WTC11 (cell line): Measurements from ENCODE around the gene KSR2. TPM values are rescaled to one million over a fixed set of nuclear protein-coding genes. Genes with fewer than 3 reads are reported as not detected.

Experiments
- ATAC-seq: fragments of 200-7000 bp; cut with Tn5 transposase; 2 replicates; pipeline ENCODE4 v1.10.0; 2021; ENCODE audit warnings: mild to moderate bottlenecking, moderate library complexity
- CTCF ChIA-PET: fragments of 300-600 bp; sonication (Branson Sonifier 250); formaldehyde crosslinking; loops from one replicate; lab custom pipeline; 2021; ENCODE audit warnings: antibody characterized with exemption; lab: Charles Lee
- POLR2A ChIA-PET: fragments of 350-600 bp; sonication (Branson Sonifier 250); formaldehyde crosslinking; loops from one replicate; lab custom pipeline; 2021; ENCODE audit warnings: antibody characterized with exemption; lab: Charles Lee
- DNase-seq: peaks from one replicate; pipeline ENCODE4 v3.0.0; 2021; ENCODE audit warnings: low spot score
- H3K27ac Mint-ChIP-seq: 2 replicates; pipeline ENCODE4 v1.8.0; 2021; ENCODE audit warnings: mixed read lengths
- H3K27me3 Mint-ChIP-seq: 2 replicates; pipeline ENCODE4 v1.8.0; 2021; ENCODE audit warnings: low read depth, mild to moderate bottlenecking, moderate library complexity, mixed read lengths
- H3K36me3 Mint-ChIP-seq: 2 replicates; pipeline ENCODE4 v1.8.0; 2021; ENCODE audit warnings: mixed read lengths
- H3K4me1 Mint-ChIP-seq: 2 replicates; pipeline ENCODE4 v1.8.0; 2022; ENCODE audit warnings: mixed read lengths
- H3K4me3 Mint-ChIP-seq: 2 replicates; pipeline ENCODE4 v1.8.0; 2021; ENCODE audit warnings: mild to moderate bottlenecking, moderate library complexity, mixed read lengths
- H3K9me3 Mint-ChIP-seq: 2 replicates; pipeline ENCODE4 v1.8.0; 2021; ENCODE audit warnings: mixed read lengths
- AR ChIP-seq: fragments of 250-450 bp; sonication (Bioruptor Pico); IDR thresholded peaks from 2 replicates; pipeline ENCODE4 v1.9.0; 2021; ENCODE audit warnings: mild to moderate bottlenecking
- ATF2 ChIP-seq: sonication (generic); formaldehyde crosslinking; IDR thresholded peaks from 2 replicates; pipeline ENCODE4 v1.8.1; 2022; ENCODE audit warnings: low read depth, missing genetic modification reagents, borderline replicate concordance
- ATF6 ChIP-seq: sonication (generic); formaldehyde crosslinking; IDR thresholded peaks from 2 replicates; pipeline ENCODE4 v1.8.1; 2023; ENCODE audit warnings: mild to moderate bottlenecking, missing genetic modification reagents
- CDX4 ChIP-seq: fragments of 250-450 bp; sonication (Bioruptor Pico); IDR thresholded peaks from 2 replicates; pipeline ENCODE4 v1.9.0; 2021; ENCODE audit warnings: moderate library complexity, mild to moderate bottlenecking, inconsistent platforms, borderline replicate concordance
- CTCF ChIP-seq: fragments of 200-600 bp; IDR thresholded peaks from 2 replicates; pipeline ENCODE4 v1.8.0; 2022; ENCODE audit warnings: antibody characterized with exemption
- ESRRA ChIP-seq: sonication (generic); formaldehyde crosslinking; IDR thresholded peaks from 2 replicates; pipeline ENCODE4 v1.8.1; 2022; ENCODE audit warnings: mild to moderate bottlenecking, missing genetic modification reagents, borderline replicate concordance
- ETV6 ChIP-seq: sonication (generic); formaldehyde crosslinking; IDR thresholded peaks from 2 replicates; pipeline ENCODE4 v1.8.1; 2022; ENCODE audit warnings: mild to moderate bottlenecking, missing genetic modification reagents
- FOXK1 ChIP-seq: sonication (generic); formaldehyde crosslinking; IDR thresholded peaks from 2 replicates; pipeline ENCODE4 v1.8.0; 2022; ENCODE audit warnings: mild to moderate bottlenecking, moderate library complexity, missing genetic modification reagents
- GABPB1 ChIP-seq: sonication (generic); formaldehyde crosslinking; IDR thresholded peaks from 2 replicates; pipeline ENCODE4 v1.8.1; 2023; ENCODE audit warnings: mild to moderate bottlenecking, missing genetic modification reagents
- GRHL2 ChIP-seq: fragments of 250-450 bp; sonication (Bioruptor Pico); IDR thresholded peaks from 2 replicates; pipeline ENCODE4 v1.8.0; 2022; ENCODE audit warnings: mild to moderate bottlenecking, moderate library complexity; ENCODE audit not compliant: insufficient replicate concordance, severe bottlenecking
- HMGXB4 ChIP-seq: sonication (generic); formaldehyde crosslinking; IDR thresholded peaks from 2 replicates; pipeline ENCODE4 v1.8.1; 2023; ENCODE audit warnings: mild to moderate bottlenecking, moderate library complexity, missing genetic modification reagents
- JUN ChIP-seq: sonication (generic); formaldehyde crosslinking; IDR thresholded peaks from 2 replicates; pipeline ENCODE4 v1.8.0; 2023; ENCODE audit warnings: mild to moderate bottlenecking, missing genetic modification reagents
- MAX ChIP-seq: sonication (generic); formaldehyde crosslinking; IDR thresholded peaks from 2 replicates; pipeline ENCODE4 v1.8.0; 2022; ENCODE audit warnings: mild to moderate bottlenecking, missing genetic modification reagents
- MLX ChIP-seq: sonication (generic); formaldehyde crosslinking; IDR thresholded peaks from 2 replicates; pipeline ENCODE4 v1.8.1; 2023; ENCODE audit warnings: mild to moderate bottlenecking, missing genetic modification reagents, moderate library complexity
- NFYB ChIP-seq: sonication (generic); formaldehyde crosslinking; conservative IDR thresholded peaks from 2 replicates; pipeline ENCODE4 v1.8.0; 2022; ENCODE audit warnings: low read depth, missing genetic modification reagents
- PRRX2 ChIP-seq: fragments of 250-450 bp; sonication (Bioruptor Pico); IDR thresholded peaks from 2 replicates; pipeline ENCODE4 v1.8.0; 2021; ENCODE audit warnings: mild to moderate bottlenecking
- USF2 ChIP-seq: sonication (generic); formaldehyde crosslinking; IDR thresholded peaks from 2 replicates; pipeline ENCODE4 v1.8.1; 2023; ENCODE audit warnings: mild to moderate bottlenecking, missing genetic modification reagents, moderate library complexity
- ZBTB21 ChIP-seq: sonication (generic); formaldehyde crosslinking; IDR thresholded peaks from 2 replicates; pipeline ENCODE4 v1.8.1; 2023; ENCODE audit warnings: mild to moderate bottlenecking, missing genetic modification reagents, borderline replicate concordance
- ZNF121 ChIP-seq: sonication (generic); formaldehyde crosslinking; IDR thresholded peaks from 2 replicates; pipeline ENCODE4 v1.8.0; 2023; ENCODE audit warnings: missing genetic modification reagents
- total RNA-seq: library from RNA; stranded (reverse); gene quantifications from 3 replicates; pipeline ENCODE4 v1.2.3, GENCODE V29; 2021

The KSR2 gene
- total RNA-seq, 1 experiment from 2014 or later = 2.4 TPM

- H3K36me3 Mint-ChIP-seq = peaks cover 4% of the 10 kb centered on the region
- no peaks in the 10 kb centered on the region for H3K4me1 Mint-ChIP-seq
- no peaks in the 10 kb centered on the region for H3K27me3 Mint-ChIP-seq
- no peak for TF ChIP-seq GRHL2 (CRISPR knock-in tag)
- TF ChIP-seq FOXK1 (CRISPR knock-in tag) = no peak
- no peak for TF ChIP-seq GABPB1
- TF ChIP-seq ESRRA (CRISPR knock-in tag) = no peak
- no peak for TF ChIP-seq ZNF121 (CRISPR knock-in tag)
- TF ChIP-seq CTCF = no peak
- no peak for TF ChIP-seq HMGXB4 (CRISPR knock-in tag)
- no peak for TF ChIP-seq ETV6 (CRISPR knock-in tag)
- no peak for TF ChIP-seq PRRX2
- no peak for TF ChIP-seq JUN
- no peak for TF ChIP-seq AR (CRISPR knock-in tag)
- no peak for TF ChIP-seq MAX (CRISPR knock-in tag)
- no peak for TF ChIP-seq USF2 (CRISPR knock-in tag)
- H3K27ac Mint-ChIP-seq = no peak overlapping the region
- peaks cover 19% of the 10 kb centered on the region for H3K9me3 Mint-ChIP-seq
- ChIA-PET CTCF (no interaction called here), POLR2A (no interaction called here)
- DNase-seq = no peak
- no peak for ATAC-seq
- H3K4me3 Mint-ChIP-seq = no peak overlapping the region
These were observed 105.6 kb downstream of the KSR2 start for GRCh38 chr12:117863002-117863709.

GRCh38 chr12:117861691-117862090, 107.1 kb downstream of the KSR2 start:
- CTCF ChIA-PET = no interaction called here
- POLR2A ChIA-PET = no interaction called here
- Mint-ChIP-seq H3K36me3 (no peaks in the 10 kb centered on the region; the same call in 1 of the 2 replicates), H3K4me1 (no peaks in the 10 kb centered on the region), H3K4me3 (no peak overlapping the region), H3K27me3 (no peaks in the 10 kb centered on the region), H3K9me3 (peaks cover 12% of the 10 kb centered on the region), H3K27ac (no peak overlapping the region)
- ATAC-seq (no peak), DNase-seq (no peak)
- TF ChIP-seq ATF6 (CRISPR knock-in tag) (no peak), ZBTB21 (CRISPR knock-in tag) (no peak), ATF2 (CRISPR knock-in tag) (no peak), CDX4 (no peak), GABPB1 (no peak), NFYB (CRISPR knock-in tag) (no peak), MLX (CRISPR knock-in tag) (no peak)
